ENCODE results near the gene NPL. TPM values are rescaled to one million over a fixed set of nuclear protein-coding genes. Genes with fewer than 3 reads are reported as not detected.
A peak's percentile ranks its signal among the peaks of the same experiment; 100 is the strongest.

Gene NPL
- total RNA-seq, 2 experiments from 2014 or later: 2.7 to 3.1 TPM

DNA sequence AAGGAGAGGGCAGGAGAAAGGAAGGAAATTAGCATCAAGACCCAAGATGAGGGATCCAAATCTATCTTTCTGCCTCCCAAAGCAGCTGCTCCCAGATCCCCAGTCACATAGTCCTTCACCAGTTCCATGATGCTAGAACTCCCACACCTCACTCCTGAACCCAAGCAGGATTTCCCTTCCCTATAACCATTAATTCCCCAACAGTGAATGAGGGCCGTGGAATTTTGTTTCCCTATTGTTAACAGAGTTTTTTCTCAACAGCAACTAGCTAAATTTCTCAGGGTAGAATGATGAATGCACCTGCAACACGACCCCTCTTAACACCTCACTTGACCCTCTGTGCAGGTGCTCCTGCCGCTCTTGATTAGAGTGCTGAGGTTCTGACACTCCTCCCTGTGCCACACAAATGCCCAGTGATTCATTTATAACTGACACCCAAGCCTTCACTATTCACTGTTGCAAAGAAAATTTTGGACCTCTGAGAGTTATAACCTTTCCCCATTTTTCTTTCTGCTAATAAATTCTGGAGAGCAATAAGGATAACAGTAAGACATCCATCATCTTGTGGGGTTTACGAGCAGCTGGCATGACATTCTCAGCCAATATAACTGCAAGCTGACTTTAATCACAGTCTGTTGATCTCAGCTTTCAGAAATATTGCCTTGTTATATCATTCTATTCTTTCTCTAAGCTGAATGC is 25.4 kb upstream of the NPL start:
- H3K9me3 Mint-ChIP-seq: peaks cover 7% of the 10 kb centered on the region
- no peak for DNase-seq
- H3K27ac Mint-ChIP-seq: no peak overlapping the region
- CTCF ChIA-PET: interaction anchor here (1.8 kb wide), 1 partner anchor 19 kb away, joined by 6 read pairs; no protein-coding TSS in a partner anchor
- H3K27me3 Mint-ChIP-seq: peaks cover 16% of the 10 kb centered on the region
- peaks cover 5% of the 10 kb centered on the region for H3K36me3 Mint-ChIP-seq (ENCODE audit: low read depth)
- H3K4me1 Mint-ChIP-seq: peaks cover 8% of the 10 kb centered on the region
- H3K4me3 Mint-ChIP-seq: no peak overlapping the region
- POLR2A ChIA-PET: no interaction called here

DNA sequence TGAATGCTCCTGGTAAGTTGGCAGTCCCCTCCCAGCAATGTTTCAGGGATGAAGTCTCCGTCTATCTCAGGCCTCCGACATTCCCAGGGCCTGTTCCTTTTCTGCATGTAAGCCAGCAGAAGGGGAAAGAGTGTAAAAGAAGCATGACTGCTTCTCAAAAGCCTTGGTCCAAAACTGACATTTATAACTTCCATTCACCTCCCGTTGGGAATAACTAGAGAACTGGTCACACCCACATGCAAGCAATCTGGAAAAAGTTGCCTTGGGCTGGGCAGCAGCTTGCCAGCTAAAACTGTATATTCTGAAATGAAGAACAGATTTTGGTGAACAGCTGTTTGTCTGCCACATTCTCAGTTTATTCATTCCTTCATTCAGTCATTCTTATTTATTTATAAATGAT is 24.2 kb upstream of the NPL start:
- POLR2A ChIA-PET: no interaction called here
- peaks cover 7% of the 10 kb centered on the region for H3K9me3 Mint-ChIP-seq
- H3K27me3 Mint-ChIP-seq: peaks cover 22% of the 10 kb centered on the region
- CTCF ChIA-PET: no interaction called here
- no peak overlapping the region for H3K4me3 Mint-ChIP-seq
- no peak for DNase-seq
- no peak overlapping the region for H3K27ac Mint-ChIP-seq
- peaks cover 8% of the 10 kb centered on the region for H3K4me1 Mint-ChIP-seq
- H3K36me3 Mint-ChIP-seq (ENCODE audit: low read depth): peaks cover 5% of the 10 kb centered on the region

GRCh38 chr1:182766050-182766449 is 23.5 kb upstream of the NPL start:
- CTCF ChIA-PET: no interaction called here
- H3K4me3 Mint-ChIP-seq: no peak overlapping the region
- H3K36me3 Mint-ChIP-seq (ENCODE audit: low read depth): peaks cover 5% of the 10 kb centered on the region
- POLR2A ChIA-PET: no interaction called here
- H3K27me3 Mint-ChIP-seq: peaks cover 22% of the 10 kb centered on the region
- peaks cover 6% of the 10 kb centered on the region for H3K4me1 Mint-ChIP-seq
- DNase-seq: no peak
- peaks cover 7% of the 10 kb centered on the region for H3K9me3 Mint-ChIP-seq
- H3K27ac Mint-ChIP-seq: no peak overlapping the region

DNA sequence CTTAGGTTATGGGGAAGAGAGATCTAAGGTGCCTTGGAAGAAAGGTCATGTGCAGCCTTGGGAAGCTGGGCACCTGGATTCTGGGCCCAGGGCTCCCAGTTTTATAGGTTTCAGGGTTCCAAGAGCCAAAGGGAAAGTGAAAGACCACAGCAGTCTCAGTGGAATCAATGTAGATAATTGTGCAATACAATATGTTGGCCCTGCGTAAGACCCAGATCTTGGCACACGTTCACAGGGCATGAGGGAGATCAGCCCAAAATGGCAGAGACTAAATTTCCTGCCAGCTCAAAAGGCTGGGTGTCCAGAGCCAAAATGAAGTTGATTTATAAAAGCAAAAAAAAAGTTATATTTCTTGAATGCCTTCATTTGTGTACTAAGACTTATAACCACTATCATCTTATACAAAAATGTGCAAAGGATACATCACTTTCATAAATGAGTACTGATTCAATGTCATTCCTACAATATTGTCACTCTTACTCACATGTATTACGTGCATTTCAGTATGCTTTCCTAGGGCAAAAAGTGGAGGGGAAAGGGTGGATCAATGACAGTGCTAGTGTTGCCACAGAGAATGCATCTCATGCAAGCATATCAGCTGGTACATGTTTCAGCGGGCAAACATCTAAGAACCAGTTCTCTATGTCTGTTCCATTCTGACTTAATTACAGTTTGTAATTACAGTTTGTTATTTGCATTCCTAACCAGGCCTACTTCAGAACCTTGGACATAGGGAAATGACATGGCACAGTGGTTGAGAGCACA is 22.5 kb upstream of the NPL start:
- POLR2A ChIA-PET: no interaction called here
- H3K4me1 Mint-ChIP-seq: no peaks in the 10 kb centered on the region
- no peaks in the 10 kb centered on the region for H3K36me3 Mint-ChIP-seq (ENCODE audit: low read depth)
- peaks cover 24% of the 10 kb centered on the region for H3K27me3 Mint-ChIP-seq
- no peak overlapping the region for H3K4me3 Mint-ChIP-seq
- H3K9me3 Mint-ChIP-seq: no peaks in the 10 kb centered on the region
- CTCF ChIA-PET: no interaction called here
- DNase-seq: no peak
- no peak overlapping the region for H3K27ac Mint-ChIP-seq

- no peak overlapping the region for H3K4me3 Mint-ChIP-seq
- H3K9me3 Mint-ChIP-seq: no peaks in the 10 kb centered on the region
- H3K36me3 Mint-ChIP-seq (ENCODE audit: low read depth): no peaks in the 10 kb centered on the region
- ChIA-PET POLR2A (no interaction called here), CTCF (no interaction called here)
- DNase-seq: no peak
- H3K27me3 Mint-ChIP-seq: peaks cover 25% of the 10 kb centered on the region
- no peaks in the 10 kb centered on the region for H3K4me1 Mint-ChIP-seq
- no peak overlapping the region for H3K27ac Mint-ChIP-seq
These were observed 20.6 kb upstream of the NPL start for GRCh38 chr1:182768963-182769362.

DNA sequence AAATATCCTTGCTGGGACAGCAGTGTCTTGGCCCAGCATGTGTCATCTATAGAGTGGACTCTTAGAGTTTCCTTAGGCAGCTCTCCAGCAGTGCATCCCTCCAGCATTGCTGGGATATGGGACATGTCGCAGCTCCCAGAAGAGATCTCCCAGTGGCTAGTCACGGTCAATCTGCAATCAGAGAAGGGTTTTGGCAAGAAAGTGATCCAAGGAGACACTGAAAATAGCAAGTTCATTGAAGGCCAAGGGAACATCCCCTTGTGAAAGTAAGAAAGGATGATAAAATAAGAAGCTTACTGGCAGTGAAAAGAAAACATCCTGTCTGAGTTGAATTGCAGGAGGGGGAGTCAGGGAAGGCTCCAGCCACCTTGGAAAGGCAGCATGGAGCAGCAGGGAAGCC is 19.3 kb upstream of the NPL start:
- Mint-ChIP-seq H3K4me1 (no peaks in the 10 kb centered on the region), H3K9me3 (no peaks in the 10 kb centered on the region), H3K27me3 (peaks cover 28% of the 10 kb centered on the region), H3K36me3 (ENCODE audit: low read depth) (no peaks in the 10 kb centered on the region), H3K4me3 (no peak overlapping the region), H3K27ac (no peak overlapping the region)
- CTCF ChIA-PET: interaction anchor here (2.0 kb wide), 1 partner anchor 12 kb away, joined by 5 read pairs; no protein-coding TSS in a partner anchor
- DNase-seq: no peak
- POLR2A ChIA-PET: interaction anchor here (0.7 kb wide), 1 partner anchor 71 kb away, joined by 5 read pairs; no protein-coding TSS in a partner anchor

- no peak overlapping the region for H3K27ac Mint-ChIP-seq
- POLR2A ChIA-PET: no interaction called here
- H3K27me3 Mint-ChIP-seq: peaks cover 33% of the 10 kb centered on the region
- no peaks in the 10 kb centered on the region for H3K4me1 Mint-ChIP-seq
- no peaks in the 10 kb centered on the region for H3K9me3 Mint-ChIP-seq
- no peaks in the 10 kb centered on the region for H3K36me3 Mint-ChIP-seq (ENCODE audit: low read depth)
- no peak for DNase-seq
- H3K4me3 Mint-ChIP-seq: no peak overlapping the region
- CTCF ChIA-PET: interaction anchor here (0.8 to 2.0 kb wide), 2 partner anchors 11 to 20 kb away, joined by 3 to 5 read pairs; no protein-coding TSS in a partner anchor
These were observed 18.2 kb upstream of the NPL start for GRCh38 chr1:182771187-182771984.

GRCh38 chr1:182777386-182777785 is 12.2 kb upstream of the NPL start:
- H3K4me1 Mint-ChIP-seq: peaks cover 4% of the 10 kb centered on the region
- no peaks in the 10 kb centered on the region for H3K36me3 Mint-ChIP-seq (ENCODE audit: low read depth)
- no peak overlapping the region for H3K4me3 Mint-ChIP-seq
- ChIA-PET CTCF (no interaction called here), POLR2A (no interaction called here)
- no peak for DNase-seq
- no peak overlapping the region for H3K27ac Mint-ChIP-seq
- H3K27me3 Mint-ChIP-seq: peaks cover 21% of the 10 kb centered on the region
- no peaks in the 10 kb centered on the region for H3K9me3 Mint-ChIP-seq

DNA sequence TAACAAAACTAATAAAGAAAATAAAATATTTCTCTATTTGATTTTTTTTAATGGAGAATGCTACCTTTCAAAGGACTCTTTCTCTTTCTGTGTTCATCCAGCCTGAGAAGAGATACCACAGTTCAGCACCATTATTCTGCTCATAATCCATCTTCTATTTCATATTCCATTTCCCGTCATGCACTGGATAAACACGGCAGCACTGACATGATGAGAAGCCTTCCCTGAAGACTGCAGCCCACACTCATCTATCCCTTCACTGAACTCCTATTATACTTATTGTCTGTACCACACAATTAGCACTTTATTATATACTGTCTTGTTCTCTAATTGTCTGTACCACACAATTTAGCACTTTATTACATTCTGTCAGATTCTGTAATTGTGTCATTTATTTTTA is 10.7 kb upstream of the NPL start:
- H3K36me3 Mint-ChIP-seq (ENCODE audit: low read depth): no peaks in the 10 kb centered on the region
- peaks cover 4% of the 10 kb centered on the region for H3K4me1 Mint-ChIP-seq
- DNase-seq: no peak
- no peak overlapping the region for H3K27ac Mint-ChIP-seq
- ChIA-PET POLR2A (no interaction called here), CTCF (no interaction called here)
- no peaks in the 10 kb centered on the region for H3K9me3 Mint-ChIP-seq
- H3K4me3 Mint-ChIP-seq: no peak overlapping the region
- H3K27me3 Mint-ChIP-seq: peaks cover 24% of the 10 kb centered on the region

GRCh38 chr1:182779530-182779929 is 10.0 kb upstream of the NPL start:
- CTCF ChIA-PET: no interaction called here
- Mint-ChIP-seq H3K9me3 (no peaks in the 10 kb centered on the region), H3K4me3 (no peak overlapping the region), H3K27ac (no peak overlapping the region), H3K4me1 (peaks cover 4% of the 10 kb centered on the region), H3K27me3 (peaks cover 21% of the 10 kb centered on the region), H3K36me3 (ENCODE audit: low read depth) (no peaks in the 10 kb centered on the region)
- DNase-seq: no peak
- POLR2A ChIA-PET: no interaction called here

GRCh38 chr1:182781841-182782586 is 7.6 kb upstream of the NPL start:
- H3K9me3 Mint-ChIP-seq: no peaks in the 10 kb centered on the region
- POLR2A ChIA-PET: interaction anchor here (0.8 to 1.5 kb wide), 2 partner anchors 181 to 184 kb away, joined by 3 to 4 read pairs; no protein-coding TSS in a partner anchor
- H3K36me3 Mint-ChIP-seq (ENCODE audit: low read depth): no peaks in the 10 kb centered on the region
- no peak overlapping the region for H3K27ac Mint-ChIP-seq
- peaks cover 4% of the 10 kb centered on the region for H3K4me1 Mint-ChIP-seq
- DNase-seq: peak; percentile 66
- CTCF ChIA-PET: interaction anchor here (0.6 to 8.2 kb wide), 18 partner anchors 9 to 432 kb away, joined by 3 to 238 read pairs (median 4); partner anchors contain the start of gene RGS16
- no peak overlapping the region for H3K4me3 Mint-ChIP-seq
- peaks cover 27% of the 10 kb centered on the region for H3K27me3 Mint-ChIP-seq

- Mint-ChIP-seq H3K9me3 (no peaks in the 10 kb centered on the region), H3K4me3 (no peak overlapping the region), H3K4me1 (peaks cover 4% of the 10 kb centered on the region), H3K27me3 (peaks cover 32% of the 10 kb centered on the region), H3K27ac (no peak overlapping the region), H3K36me3 (ENCODE audit: low read depth) (no peaks in the 10 kb centered on the region)
- ChIA-PET CTCF (interaction anchor here (0.6 to 8.2 kb wide), 16 partner anchors 8 to 432 kb away, joined by 3 to 238 read pairs (median 4); partner anchors contain the start of gene RGS16), POLR2A (interaction anchor here (1.5 kb wide), 1 partner anchor 182 kb away, joined by 3 read pairs; no protein-coding TSS in a partner anchor)
- no peak for DNase-seq
These were observed 7.0 kb upstream of the NPL start for GRCh38 chr1:182782587-182782913.

Measured in activated CD4-positive, alpha-beta T cell treated with anti-CD3 and anti-CD28 coated beads, Interleukin-2, amount 10 ng/mL, durations not matched to agents 7 days and 5 days (primary cell).